Measurements from ENCODE around the gene B3GALT2. TPM values are rescaled to one million over a fixed set of nuclear protein-coding genes. Genes with fewer than 3 reads are reported as not detected.

Gene B3GALT2
- total and polyA plus RNA-seq, 2 of the 4 experiments (the other 2 are of a cell fraction): 1.8 to 4.5 TPM

- in situ Hi-C loops (cut with MboI; ENCODE audit: low sequenced_read_pairs): no loop called here
- POLR2A ChIA-PET (ENCODE audit: unreplicated experiment): no interaction called here
- intact Hi-C loops (cut with micrococcal nuclease): no loop called here
Measured at GRCh38 chr1:193144999-193145398, 41.4 kb downstream of the B3GALT2 start.

More at GRCh38 chr1:193144999-193145398, 41.4 kb downstream of the B3GALT2 start:
- Histone ChIP-seq H3K4me3 (ENCODE audit: insufficient read depth, low read depth, low read length) (no peak overlapping the region), H3K56ac (ENCODE audit: extremely low read depth, insufficient read depth, low read length) (no peak overlapping the region), H3K14ac (replicated peaks; ENCODE audit: low read depth, low read length) (no peak overlapping the region), H2BK5ac (ENCODE audit: low read depth, low read length, poor library complexity, severe bottlenecking) (no peak overlapping the region), H4K91ac (ENCODE audit: insufficient read depth, low read depth, low read length) (no peak overlapping the region), H3K79me1 (ENCODE audit: low read depth in 1 of 2, low read length in 2 of 2) (peaks cover 24 to 25% of the 10 kb centered on the region in 2 experiments; a peak in 3 of 4 replicates), H3K9me1 (ENCODE audit: insufficient read depth, low read length) (no peaks in the 10 kb centered on the region), H3K4me1 (ENCODE audit: control insufficient read depth, insufficient read depth, low read length) (no peaks in the 10 kb centered on the region), H4K5ac (ENCODE audit: low read depth, low read length) (no peak overlapping the region), H3K36me3 (ENCODE audit: control insufficient read depth, insufficient read depth, low read length) (peaks cover 26% of the 10 kb centered on the region), H2BK15ac (ENCODE audit: low read depth, low read length) (no peak overlapping the region), H2AK5ac (ENCODE audit: low read depth, low read length) (no peak overlapping the region), H3K18ac (ENCODE audit: low read depth, low read length) (no peak overlapping the region), H3K9ac (ENCODE audit: low read depth, low read length) (no peak overlapping the region), H2BK20ac (ENCODE audit: low read depth, low read length) (no peak overlapping the region), H2AFZ (replicated peaks; ENCODE audit: low read length, poor library complexity) (no peak overlapping the region), H3K23ac (ENCODE audit: low read depth, low read length) (no peak overlapping the region), H3K27ac (ENCODE audit: insufficient read depth, low read length) (no peak overlapping the region), H4K20me1 (ENCODE audit: insufficient read depth, low read length) (peaks cover 9% of the 10 kb centered on the region; the same call in 1 of the 2 replicates), H3K9me3 (ENCODE audit: control insufficient read depth, insufficient read depth, low read length) (no peaks in the 10 kb centered on the region), H3K27me3 (ENCODE audit: control insufficient read depth, insufficient read depth, low read length) (no peaks in the 10 kb centered on the region), H2AK9ac (replicated peaks; ENCODE audit: low read depth, low read length, poor library complexity) (no peak overlapping the region), H2BK120ac (ENCODE audit: low read depth, low read length) (no peak overlapping the region), H3K4ac (ENCODE audit: low read depth, low read length) (no peak overlapping the region), H4K8ac (ENCODE audit: low read depth in 2 of 2, low read length in 2 of 2) (no peak overlapping the region), H3K4me2 (ENCODE audit: low read depth, low read length) (no peak overlapping the region)
- dilution Hi-C loops (cut with HindIII; ENCODE audit: low sequenced_read_pairs, unreplicated experiment): no loop called here
- no peak for ATAC-seq (ENCODE audit: low read depth)
- CTCF ChIA-PET: interaction anchor here (0.7 kb wide), 1 partner anchor 627 kb away, joined by 3 read pairs; no protein-coding TSS in a partner anchor
- BruUV-seq (replicated peaks): no TSS peak
- TF ChIP-seq POLR2A (IDR thresholded peaks at IDR 0.05; ENCODE audit: low read depth, low read length) (no peak), FOS (IDR thresholded peaks at IDR 0.05; ENCODE audit: low read depth, low read length) (no peak), NFE2L2 (IDR thresholded peaks at IDR 0.05; ENCODE audit: low read depth, low read length) (no peak), MXI1 (IDR thresholded peaks at IDR 0.05; ENCODE audit: borderline replicate concordance, low read depth, low read length) (no peak), RFX5 (IDR thresholded peaks at IDR 0.05; ENCODE audit: low read depth, low read length) (no peak), SMC3 (IDR thresholded peaks at IDR 0.05; ENCODE audit: low read depth, low read length) (no peak), BHLHE40 (IDR thresholded peaks at IDR 0.05; ENCODE audit: low read depth, low read length) (no peak), USF2 (IDR thresholded peaks at IDR 0.05; ENCODE audit: low read depth, low read length) (no peak), MAZ (IDR thresholded peaks at IDR 0.05; ENCODE audit: borderline replicate concordance, low read depth, low read length) (no peak), CEBPB (IDR thresholded peaks at IDR 0.05; ENCODE audit: low read depth, low read length) (no peak), CHD1 (IDR thresholded peaks at IDR 0.05; ENCODE audit: low read depth, low read length) (no peak)
- WGBS, 2 experiments (ENCODE audit: extremely low coverage in 2 of 2, insufficient read length in 1 of 2): no CpG with 5 or more reads among the region's 1 CpG
- no peak for DNase-seq
